HG03457 (cell line): ENCODE results near the gene SRGAP3.

ENCODE experiments used
- ATAC-seq: cut with Tn5 transposase; IDR thresholded peaks from one replicate; pipeline ENCODE4 v1.9.1; 2021; ENCODE audit warnings: moderate number of reproducible peaks; ENCODE audit not compliant: unreplicated experiment

The SRGAP3 gene

GRCh38 chr3:8952130-8952529, 297.3 kb downstream of the SRGAP3 start:
- no peak for ATAC-seq

DNA sequence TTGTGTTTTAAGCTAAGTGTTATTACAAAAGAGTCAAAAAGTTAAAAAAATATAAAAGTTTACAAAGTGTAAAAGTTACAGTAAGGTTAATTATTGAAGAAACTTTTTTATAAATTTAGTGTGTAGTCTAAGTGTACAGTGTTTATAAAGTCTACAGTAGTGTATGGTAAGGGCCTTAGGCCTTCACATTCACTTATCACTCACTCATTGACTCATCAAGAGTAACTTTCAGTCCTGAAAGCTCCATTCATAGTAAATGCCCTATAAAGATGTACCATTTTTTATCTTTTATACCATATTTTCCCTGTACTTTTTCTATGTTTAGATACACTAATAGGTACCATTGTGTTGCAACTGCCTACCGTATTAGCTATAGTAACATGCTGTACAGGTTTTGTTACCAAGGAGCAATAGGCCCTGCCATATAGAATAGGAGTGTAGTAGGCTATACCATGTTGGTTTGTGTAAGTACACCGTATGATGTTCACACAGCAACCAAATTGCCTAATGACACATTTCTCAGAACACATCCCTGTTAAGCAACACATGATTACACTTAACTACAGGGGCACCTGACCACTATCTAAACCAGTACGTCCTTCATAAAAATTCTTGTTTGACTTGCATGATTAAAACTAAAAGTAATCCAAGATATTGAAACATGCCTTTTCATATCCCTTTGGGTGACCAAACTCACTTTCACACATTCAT, 303.4 kb downstream of the SRGAP3 start:
- ATAC-seq = no peak

- no peak for ATAC-seq
Measured at GRCh38 chr3:8942746-8943488, 306.5 kb downstream of the SRGAP3 start.

DNA sequence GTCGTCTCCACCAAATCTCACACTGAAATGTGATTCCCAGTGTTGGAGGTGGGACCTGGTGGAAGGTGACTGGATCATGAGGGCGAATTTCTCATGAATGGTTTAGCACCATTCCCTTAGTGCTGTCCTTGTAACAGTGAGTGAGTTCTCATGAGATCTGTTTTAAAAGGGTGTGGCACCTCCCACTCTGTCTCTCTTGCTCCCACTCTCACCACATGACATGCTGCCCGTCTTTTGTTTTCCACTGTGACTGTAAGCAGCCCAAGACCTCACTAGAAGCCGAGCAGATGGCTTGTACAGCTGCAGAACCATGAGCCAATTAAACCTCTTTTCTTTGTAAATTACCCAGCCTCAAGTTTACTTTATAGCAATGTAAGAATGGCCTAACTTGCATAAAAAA, 307.3 kb downstream of the SRGAP3 start:
- no peak for ATAC-seq

- ATAC-seq = no peak
Measured at GRCh38 chr3:8938021-8938420, 311.4 kb downstream of the SRGAP3 start.

GRCh38 chr3:8937064-8938020, 312.1 kb downstream of the SRGAP3 start:
- no peak for ATAC-seq

DNA sequence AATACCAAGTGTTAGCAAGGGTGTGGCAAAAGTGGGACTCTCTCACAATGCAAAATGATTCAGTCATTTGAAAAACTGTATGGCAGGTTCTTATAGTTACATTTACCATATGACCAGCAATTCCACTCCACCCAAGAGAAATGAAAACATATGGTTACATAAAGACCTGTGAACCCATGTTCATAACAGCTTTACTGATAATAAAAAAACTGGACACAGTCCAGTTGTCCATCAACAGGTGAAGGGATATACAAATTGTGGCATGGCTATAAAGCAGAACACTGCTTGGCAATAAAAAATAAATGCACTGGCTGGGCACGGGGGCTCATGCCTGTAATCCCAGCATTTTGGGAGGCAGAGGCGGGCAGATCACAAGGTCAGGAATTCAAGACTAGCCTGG, 316.9 kb downstream of the SRGAP3 start:
- ATAC-seq = no peak

DNA sequence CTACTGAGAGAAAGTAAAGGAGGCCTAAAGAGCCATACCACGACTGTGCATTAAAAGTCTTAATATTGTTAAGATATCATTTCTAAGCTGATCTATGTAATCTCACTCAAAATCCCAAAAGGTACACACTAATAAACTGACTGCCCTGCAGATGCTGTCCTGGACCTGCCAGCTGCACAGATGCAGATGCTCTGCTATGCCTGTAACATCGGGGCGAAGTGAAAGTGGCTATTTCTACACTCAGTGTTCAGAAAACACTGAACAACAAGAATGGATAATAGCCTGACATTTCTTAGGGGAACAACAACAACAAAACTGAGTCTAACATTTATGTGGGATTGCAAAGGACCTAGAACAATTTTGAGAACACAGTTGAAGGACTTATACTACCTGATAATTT, 318.1 kb downstream of the SRGAP3 start:
- no peak for ATAC-seq
